ENCODE results near the gene CDH7. TPM values are rescaled to one million over a fixed set of nuclear protein-coding genes. Genes with fewer than 3 reads are reported as not detected.

Gene CDH7
- total RNA-seq, 4 donors from 2014 or later: 0.13 to 0.15 TPM; not detected in 2

GRCh38 chr18:65907281-65907680 is 156.5 kb downstream of the CDH7 start:
- no peak for DNase-seq (ENCODE audit: low spot score in 2 of 2)
- whole genome bisulfite sequencing, 2 donors: 53 to 71% methylated on average over 2 of the region's 2 CpGs
- intact Hi-C loops (cut with DNase I; ENCODE audit: low total_unique reads): no loop called here
- H3K4me3 ChIP-seq (ENCODE audit: low read depth, poor library complexity, severe bottlenecking): no peak overlapping the region
- TF ChIP-seq POLR2A (IDR thresholded peaks at IDR 0.05) (no peak), CTCF (IDR thresholded peaks at IDR 0.05) (no peak)

GRCh38 chr18:65919018-65919417 is 168.2 kb downstream of the CDH7 start:
- TF ChIP-seq POLR2A (IDR thresholded peaks at IDR 0.05) (no peak), CTCF (IDR thresholded peaks at IDR 0.05) (no peak)
- no peak overlapping the region for H3K4me3 ChIP-seq (ENCODE audit: low read depth, poor library complexity, severe bottlenecking)
- 78% methylated on average over 3 of the region's 3 CpGs for WGBS, 2 donors
- DNase-seq (ENCODE audit: low spot score in 2 of 2): no peak
- intact Hi-C loops (cut with DNase I; ENCODE audit: low total_unique reads): no loop called here

GRCh38 chr18:65919663-65920062 is 168.9 kb downstream of the CDH7 start:
- TF ChIP-seq POLR2A (IDR thresholded peaks at IDR 0.05) (no peak), CTCF (IDR thresholded peaks at IDR 0.05) (no peak)
- WGBS, 2 donors: 42 to 48% methylated on average over 3 of the region's 3 CpGs
- intact Hi-C loops (cut with DNase I; ENCODE audit: low total_unique reads): no loop called here

GRCh38 chr18:65922103-65922502 is 171.3 kb downstream of the CDH7 start:
- no peak overlapping the region for H3K4me3 ChIP-seq (ENCODE audit: low read depth, poor library complexity, severe bottlenecking)
- intact Hi-C loops (cut with DNase I; ENCODE audit: low total_unique reads): no loop called here
- 49 to 81% methylated on average over 1 of the region's 1 CpG for WGBS, 2 donors
- no peak for DNase-seq (ENCODE audit: low spot score in 2 of 2)
- TF ChIP-seq CTCF (IDR thresholded peaks at IDR 0.05): no peak
- no peak for TF ChIP-seq POLR2A (IDR thresholded peaks at IDR 0.05)

More at GRCh38 chr18:65919663-65920062, 168.9 kb downstream of the CDH7 start:
- DNase-seq (ENCODE audit: low spot score in 2 of 2): no peak
- no peak overlapping the region for H3K4me3 ChIP-seq (ENCODE audit: low read depth, poor library complexity, severe bottlenecking)

GRCh38 chr18:65924904-65925303 is 174.1 kb downstream of the CDH7 start:
- DNase-seq (ENCODE audit: low spot score in 2 of 2): no peak
- intact Hi-C loops (cut with DNase I; ENCODE audit: low total_unique reads): no loop called here
- H3K4me3 ChIP-seq (ENCODE audit: low read depth, poor library complexity, severe bottlenecking): no peak overlapping the region
- TF ChIP-seq CTCF (IDR thresholded peaks at IDR 0.05) (no peak), POLR2A (IDR thresholded peaks at IDR 0.05) (no peak)
- WGBS, 2 donors: 66 to 75% methylated on average over 3 of the region's 3 CpGs

GRCh38 chr18:65934874-65935273 is 184.1 kb downstream of the CDH7 start:
- TF ChIP-seq CTCF (IDR thresholded peaks at IDR 0.05) (no peak), POLR2A (IDR thresholded peaks at IDR 0.05) (no peak)
- WGBS, 2 donors: 50 to 55% methylated on average over 2 of the region's 2 CpGs
- intact Hi-C loops (cut with DNase I; ENCODE audit: low total_unique reads): no loop called here
- no peak for DNase-seq (ENCODE audit: low spot score in 2 of 2)
- H3K4me3 ChIP-seq (ENCODE audit: low read depth, poor library complexity, severe bottlenecking): no peak overlapping the region
